Measurements from ENCODE around the gene UTS2R. TPM values are rescaled to one million over a fixed set of nuclear protein-coding genes. Genes with fewer than 3 reads are reported as not detected.

UTS2R gene
- total RNA-seq, 1 donor from 2014 or later, result not detected

GRCh38 chr17:82388223-82388921 lies 16.8 kb downstream of the UTS2R start:
- no peaks in the 10 kb centered on the region for H3K9me3 ChIP-seq
- peaks cover 33% of the 10 kb centered on the region for H3K27me3 ChIP-seq (ENCODE audit: low read depth)
- DNase-seq, result no peak
- ATAC-seq, result peak; percentile 23 to 25
- peaks cover 19% of the 10 kb centered on the region for H3K36me3 ChIP-seq
- peaks cover 16% of the 10 kb centered on the region for H3K4me1 ChIP-seq
- intact Hi-C loops (cut with DNase I), result no loop called here
- no peak overlapping the region for H3K27ac ChIP-seq
- no peak overlapping the region for H3K4me3 ChIP-seq
- TF ChIP-seq, protein P1, sequence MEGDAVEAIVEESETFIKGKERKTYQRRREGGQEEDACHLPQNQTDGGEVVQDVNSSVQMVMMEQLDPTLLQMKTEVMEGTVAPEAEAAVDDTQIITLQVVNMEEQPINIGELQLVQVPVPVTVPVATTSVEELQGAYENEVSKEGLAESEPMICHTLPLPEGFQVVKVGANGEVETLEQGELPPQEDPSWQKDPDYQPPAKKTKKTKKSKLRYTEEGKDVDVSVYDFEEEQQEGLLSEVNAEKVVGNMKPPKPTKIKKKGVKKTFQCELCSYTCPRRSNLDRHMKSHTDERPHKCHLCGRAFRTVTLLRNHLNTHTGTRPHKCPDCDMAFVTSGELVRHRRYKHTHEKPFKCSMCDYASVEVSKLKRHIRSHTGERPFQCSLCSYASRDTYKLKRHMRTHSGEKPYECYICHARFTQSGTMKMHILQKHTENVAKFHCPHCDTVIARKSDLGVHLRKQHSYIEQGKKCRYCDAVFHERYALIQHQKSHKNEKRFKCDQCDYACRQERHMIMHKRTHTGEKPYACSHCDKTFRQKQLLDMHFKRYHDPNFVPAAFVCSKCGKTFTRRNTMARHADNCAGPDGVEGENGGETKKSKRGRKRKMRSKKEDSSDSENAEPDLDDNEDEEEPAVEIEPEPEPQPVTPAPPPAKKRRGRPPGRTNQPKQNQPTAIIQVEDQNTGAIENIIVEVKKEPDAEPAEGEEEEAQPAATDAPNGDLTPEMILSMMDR (IDR thresholded peaks at IDR 0.05), result no peak

DNA sequence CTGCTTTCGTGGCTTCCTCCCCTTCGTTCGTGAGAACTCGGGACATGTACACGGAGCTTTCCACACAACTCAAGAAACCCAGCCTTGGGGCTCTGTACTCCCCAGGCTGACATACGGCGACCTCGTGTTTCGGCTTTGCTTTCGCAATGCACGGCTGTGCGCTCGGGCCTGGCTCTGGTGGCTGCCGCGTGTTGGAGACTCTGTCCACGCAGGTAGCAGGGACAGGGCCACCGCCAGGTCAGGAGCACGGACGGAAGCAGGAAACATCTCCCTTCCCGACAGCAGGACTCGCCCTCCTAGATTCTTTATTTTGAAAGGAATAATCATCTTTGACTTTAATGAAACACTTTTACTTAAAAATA lies 17.3 kb downstream of the UTS2R start:
- Histone ChIP-seq H3K4me3 (no peak overlapping the region), H3K27me3 (ENCODE audit: low read depth) (peaks cover 31% of the 10 kb centered on the region), H3K27ac (no peak overlapping the region), H3K4me1 (peaks cover 16% of the 10 kb centered on the region), H3K36me3 (peaks cover 24% of the 10 kb centered on the region), H3K9me3 (no peaks in the 10 kb centered on the region)
- DNase-seq (no peak), ATAC-seq (no peak)
- TF ChIP-seq, protein P1 (IDR thresholded peaks at IDR 0.05), result no peak
- intact Hi-C loops (cut with DNase I), result no loop called here

DNA sequence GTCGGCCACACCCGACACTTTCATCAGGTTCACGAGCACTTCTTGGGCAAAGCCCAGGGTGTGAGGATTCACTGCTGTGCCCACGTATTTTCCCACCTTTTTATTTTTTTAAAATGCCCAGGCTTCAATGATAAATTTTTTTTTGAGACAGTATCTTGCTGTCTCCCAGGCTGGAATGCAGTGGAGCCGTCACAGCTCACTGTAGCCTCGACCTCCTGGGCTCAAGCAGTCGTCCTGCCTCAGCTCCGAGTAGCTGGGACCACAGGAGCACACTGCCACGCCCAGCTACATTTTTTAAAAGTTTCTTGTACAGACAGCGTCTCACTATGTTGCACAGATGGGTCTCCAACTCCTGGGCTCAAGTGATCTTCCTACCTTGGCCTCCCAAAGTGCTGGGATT lies 17.8 kb downstream of the UTS2R start:
- no peak for DNase-seq
- Histone ChIP-seq H3K4me1 (peaks cover 12% of the 10 kb centered on the region), H3K36me3 (peaks cover 28% of the 10 kb centered on the region), H3K27ac (no peak overlapping the region), H3K27me3 (ENCODE audit: low read depth) (peaks cover 26% of the 10 kb centered on the region), H3K4me3 (no peak overlapping the region), H3K9me3 (no peaks in the 10 kb centered on the region)
- intact Hi-C loops (cut with DNase I), result no loop called here
- TF ChIP-seq, protein P1 (IDR thresholded peaks at IDR 0.05), result no peak
- ATAC-seq, result no peak

DNA sequence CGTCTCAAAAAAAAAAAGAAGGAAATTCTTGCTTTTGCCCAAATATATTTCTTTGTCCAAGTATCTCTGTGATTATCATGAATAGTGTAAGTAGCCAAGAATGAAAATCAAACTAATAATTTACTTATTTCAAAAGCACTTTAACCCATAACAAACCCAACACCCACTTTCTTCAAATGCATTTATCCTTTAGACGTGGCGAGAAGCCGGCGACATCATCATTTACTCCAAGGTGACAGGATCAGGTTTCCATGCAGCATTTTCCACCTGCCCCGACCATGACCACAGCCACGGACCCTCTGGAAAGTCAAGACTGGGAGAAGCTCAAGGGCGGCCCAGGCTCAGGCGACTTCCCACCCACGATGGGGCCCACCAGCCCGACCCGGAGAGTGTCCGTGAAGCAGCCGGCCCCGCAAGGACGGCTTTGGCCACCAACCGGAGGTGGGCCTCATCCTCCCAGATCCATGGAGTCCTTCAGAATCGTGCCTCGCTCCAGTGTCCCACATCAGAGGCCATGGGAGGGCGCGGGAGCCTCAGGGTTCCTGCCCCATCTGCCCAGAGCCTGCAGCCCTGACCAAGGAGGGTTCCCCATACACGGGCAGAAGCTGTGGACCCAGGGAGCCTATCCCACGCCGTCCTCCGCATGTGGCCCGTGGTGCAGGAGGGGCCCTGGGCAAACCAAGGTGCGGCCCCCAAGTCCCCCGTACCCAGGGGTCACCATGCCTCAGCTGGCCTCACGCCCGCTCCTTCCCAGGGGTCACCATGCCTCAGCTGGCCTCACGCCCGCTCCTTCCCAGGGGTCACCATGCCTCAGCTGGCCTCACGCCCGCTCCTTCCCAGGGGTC lies 18.7 kb downstream of the UTS2R start:
- Histone ChIP-seq H3K27me3 (ENCODE audit: low read depth) (peaks cover 18% of the 10 kb centered on the region), H3K4me3 (no peak overlapping the region), H3K4me1 (peaks cover 4% of the 10 kb centered on the region), H3K36me3 (peaks cover 29% of the 10 kb centered on the region), H3K9me3 (no peaks in the 10 kb centered on the region), H3K27ac (no peak overlapping the region)
- TF ChIP-seq, protein P1 (IDR thresholded peaks at IDR 0.05), result no peak
- intact Hi-C loops (cut with DNase I), result no loop called here
- ATAC-seq (no peak), DNase-seq (no peak)

DNA sequence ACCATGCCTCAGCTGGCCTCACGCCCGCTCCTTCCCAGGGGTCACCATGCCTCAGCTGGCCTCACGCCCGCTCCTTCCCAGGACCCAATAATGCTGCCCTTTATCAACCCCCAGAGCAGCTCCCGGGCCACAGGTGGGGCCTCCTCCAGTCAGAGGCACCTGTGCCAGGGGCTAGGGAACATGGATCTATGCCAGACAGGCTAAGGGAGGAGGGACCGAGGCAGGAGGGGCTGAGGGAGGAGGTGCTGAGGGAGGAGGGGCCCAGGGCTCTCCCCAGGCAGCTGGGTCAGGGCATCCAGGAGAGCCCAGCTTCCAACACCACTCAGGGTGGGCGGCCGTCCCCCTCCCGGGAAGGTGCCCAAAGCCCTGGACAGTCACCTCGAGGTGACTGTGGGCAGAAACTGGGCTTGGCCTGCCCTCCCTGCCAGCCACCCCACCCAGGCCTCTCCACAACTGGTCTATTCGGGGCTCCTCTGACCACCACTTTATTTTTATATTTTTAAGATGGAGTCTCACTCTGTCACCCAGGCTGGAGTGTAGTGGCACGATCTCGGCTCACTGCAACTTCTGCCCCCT lies 19.4 kb downstream of the UTS2R start:
- no peaks in the 10 kb centered on the region for H3K9me3 ChIP-seq
- ATAC-seq (no peak), DNase-seq (no peak)
- no peak overlapping the region for H3K27ac ChIP-seq
- H3K27me3 ChIP-seq (ENCODE audit: low read depth), result peaks cover 11% of the 10 kb centered on the region
- TF ChIP-seq, protein P1 (IDR thresholded peaks at IDR 0.05), result no peak
- peaks cover 29% of the 10 kb centered on the region for H3K36me3 ChIP-seq
- intact Hi-C loops (cut with DNase I), result no loop called here
- H3K4me1 ChIP-seq, result no peaks in the 10 kb centered on the region
- H3K4me3 ChIP-seq, result no peak overlapping the region
